Naive thymus-derived CD8-positive, alpha-beta T cell (primary cell): ENCODE measurements around the gene PRKCB. TPM values are rescaled to one million over a fixed set of nuclear protein-coding genes. Genes with fewer than 3 reads are reported as not detected.

Experiments used
- ATAC-seq, 2 donors: fragments of 150-1000 bp; cut with Tn5 transposase in 1 of 2; sonication (Bioruptor Pico), chemical (Tn5 transposase) in 1 of 2; 1 replicate in 1 of 2; 2 replicates in 1 of 2; pipeline ENCODE4 v1.10.0; 2021; ENCODE audit warnings: mild to moderate bottlenecking in 2 of 2, moderate library complexity in 2 of 2
- POLR2A ChIA-PET: fragments of 350-600 bp; sonication (Branson Sonifier 250); formaldehyde crosslinking; loops from one replicate; lab custom pipeline; 2021; ENCODE audit warnings: antibody characterized with exemption; lab: Charles Lee
- DNase-seq, 10 donors: peaks; one replicate each; pipeline versions ENCODE4 v3.0.0 to v3.0.0-alpha.2; 2020 to 2022
- H3K27ac Mint-ChIP-seq, 10 donors: one replicate each; pipeline ENCODE4 v1.8.0; 2020 to 2022; ENCODE audit warnings: mild to moderate bottlenecking in 10 of 10, mixed read lengths in 10 of 10, moderate library complexity in 4 of 10, inconsistent platforms in 1 of 10
- H3K27me3 Mint-ChIP-seq, 5 donors: one replicate each; pipeline ENCODE4 v1.8.0; 2021 to 2022; ENCODE audit warnings: mixed read lengths in 5 of 5
- H3K36me3 Mint-ChIP-seq, 3 donors: one replicate each; pipeline ENCODE4 v1.8.0; 2020 to 2022; ENCODE audit warnings: mixed read lengths in 3 of 3, mild to moderate bottlenecking in 2 of 3, inconsistent platforms in 1 of 3
- H3K4me1 Mint-ChIP-seq, 4 donors: one replicate each; pipeline ENCODE4 v1.8.0; 2021 to 2022; ENCODE audit warnings: mixed read lengths in 4 of 4
- H3K4me3 Mint-ChIP-seq, 10 donors: one replicate each; pipeline ENCODE4 v1.8.0; 2020 to 2022; ENCODE audit warnings: mild to moderate bottlenecking in 10 of 10, mixed read lengths in 10 of 10, moderate library complexity in 6 of 10, inconsistent platforms in 1 of 10
- H3K9me3 Mint-ChIP-seq, 9 donors: one replicate each; pipeline ENCODE4 v1.8.0; 2020 to 2022; ENCODE audit warnings: mixed read lengths in 9 of 9, mild to moderate bottlenecking in 3 of 9, inconsistent platforms in 1 of 9, moderate library complexity in 1 of 9
- polyA plus RNA-seq, 3 donors: library from polyadenylated mRNA; unstranded; fragments of 300-500 nt; fragmentation: Illumina TruSeq; gene quantifications; one replicate each; pipeline ENCODE4 v1.2.3, GENCODE V29; 2021
- total RNA-seq, 8 experiments: library from RNA in 2 of 8; stranded (reverse) in 2 of 8; gene quantifications; one replicate each; pipeline ENCODE4 v1.2.3 and lab custom pipeline; 2021 to 2026

Gene PRKCB
- total and polyA plus RNA-seq, 5 experiments from 2014 or later: 57.2 to 142 (median 123) TPM

DNA sequence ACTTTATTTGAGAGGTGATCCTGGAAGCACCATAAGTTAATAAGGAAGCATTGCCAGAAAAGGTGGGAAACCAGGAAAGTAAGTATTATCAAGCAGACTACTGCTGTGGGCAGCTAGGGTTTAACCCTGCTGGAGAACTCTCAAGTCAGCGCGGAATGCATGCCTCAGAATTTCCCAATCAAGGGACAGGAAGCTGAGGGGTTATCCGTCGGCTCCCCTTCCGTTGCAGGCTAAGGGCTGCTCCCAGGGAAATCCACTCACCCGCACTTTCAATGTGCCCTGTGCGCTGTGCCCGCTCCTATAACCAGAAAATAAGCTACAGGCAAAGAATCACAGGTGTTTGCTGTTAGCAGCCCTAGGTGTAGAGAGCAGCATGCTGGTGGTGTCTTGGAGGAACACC, 281.9 kb downstream of the PRKCB start:
- Mint-ChIP-seq H3K36me3 (peaks cover 17 to 81% (median 55%) of the 10 kb centered on the region in 3 donors), H3K27ac (no peak overlapping the region), H3K4me1 (peaks cover 0 to 14% (median 4%) of the 10 kb centered on the region in 4 donors), H3K9me3 (no peaks in the 10 kb centered on the region), H3K4me3 (no peak overlapping the region), H3K27me3 (no peaks in the 10 kb centered on the region)
- no peak for ATAC-seq
- no peak for DNase-seq
- POLR2A ChIA-PET: no interaction called here

DNA sequence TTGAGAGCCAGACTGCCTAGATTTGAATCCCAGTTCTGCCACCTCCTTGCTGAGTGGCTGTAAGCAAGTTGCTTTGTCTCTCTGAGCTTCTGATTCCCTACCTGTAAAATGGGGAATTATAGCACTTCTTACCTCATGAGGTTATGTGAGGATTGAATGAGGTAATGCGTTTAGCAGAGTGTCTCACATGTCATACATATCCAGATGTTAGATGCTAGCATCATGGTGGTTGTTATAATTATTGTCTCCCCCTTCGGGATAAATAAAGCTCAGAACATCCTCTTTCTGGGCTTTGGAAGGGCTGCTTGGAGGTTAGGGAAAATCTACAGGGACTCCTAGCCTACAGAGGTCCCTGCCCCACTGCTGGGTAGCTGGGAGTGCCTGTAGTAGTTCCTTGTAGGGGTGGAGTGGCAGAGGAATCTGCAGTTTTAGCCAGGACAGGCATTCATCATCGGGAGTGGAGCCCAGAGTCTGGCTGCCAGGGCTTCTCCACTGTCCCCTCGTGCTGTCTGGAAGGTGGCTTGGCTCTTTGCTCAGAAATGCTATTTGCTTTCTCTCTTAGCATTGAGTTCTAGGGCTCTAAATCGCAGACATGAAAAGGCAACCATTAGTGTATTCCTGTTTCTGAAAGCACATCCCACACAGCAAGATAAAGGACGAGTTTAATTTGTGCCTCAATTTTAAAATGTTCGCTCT, 282.5 kb downstream of the PRKCB start:
- H3K4me3 Mint-ChIP-seq: no peak overlapping the region
- ATAC-seq: no peak
- H3K27me3 Mint-ChIP-seq: no peaks in the 10 kb centered on the region
- POLR2A ChIA-PET: no interaction called here
- peaks cover 23 to 81% (median 52%) of the 10 kb centered on the region in 3 donors for H3K36me3 Mint-ChIP-seq
- peak overlapping the region in 2 of 10 donors; percentile 43 to 66 for H3K27ac Mint-ChIP-seq
- H3K9me3 Mint-ChIP-seq: no peaks in the 10 kb centered on the region
- peaks cover 0 to 11% (median 2%) of the 10 kb centered on the region in 4 donors for H3K4me1 Mint-ChIP-seq
- DNase-seq: no peak

DNA sequence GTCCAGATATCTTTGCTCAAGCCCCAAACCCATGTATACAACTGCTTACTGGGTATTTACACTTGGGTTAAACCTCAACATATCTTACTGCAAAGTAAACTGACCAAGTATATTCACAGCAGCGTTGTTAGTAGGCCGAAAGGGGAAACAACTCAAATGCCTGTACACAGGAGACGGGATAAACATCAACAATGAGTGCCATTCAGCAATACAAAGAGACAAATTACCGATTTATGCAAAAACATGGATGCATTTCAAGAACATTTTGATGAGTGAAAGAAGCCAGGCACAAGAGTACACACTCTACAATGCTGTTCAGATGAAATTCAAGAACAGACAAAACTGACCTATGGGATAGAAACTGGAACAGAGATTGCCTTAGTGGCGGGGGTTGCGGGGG, 284.0 kb downstream of the PRKCB start:
- H3K9me3 Mint-ChIP-seq: no peaks in the 10 kb centered on the region
- H3K27ac Mint-ChIP-seq: peak overlapping the region in 2 of 10 donors; percentile 44 to 55
- POLR2A ChIA-PET: no interaction called here
- peaks cover 0 to 12% (median 1%) of the 10 kb centered on the region in 4 donors for H3K4me1 Mint-ChIP-seq
- DNase-seq (no peak), ATAC-seq (no peak)
- no peak overlapping the region for H3K4me3 Mint-ChIP-seq
- peaks cover 20 to 82% (median 50%) of the 10 kb centered on the region in 3 donors for H3K36me3 Mint-ChIP-seq
- H3K27me3 Mint-ChIP-seq: no peaks in the 10 kb centered on the region

DNA sequence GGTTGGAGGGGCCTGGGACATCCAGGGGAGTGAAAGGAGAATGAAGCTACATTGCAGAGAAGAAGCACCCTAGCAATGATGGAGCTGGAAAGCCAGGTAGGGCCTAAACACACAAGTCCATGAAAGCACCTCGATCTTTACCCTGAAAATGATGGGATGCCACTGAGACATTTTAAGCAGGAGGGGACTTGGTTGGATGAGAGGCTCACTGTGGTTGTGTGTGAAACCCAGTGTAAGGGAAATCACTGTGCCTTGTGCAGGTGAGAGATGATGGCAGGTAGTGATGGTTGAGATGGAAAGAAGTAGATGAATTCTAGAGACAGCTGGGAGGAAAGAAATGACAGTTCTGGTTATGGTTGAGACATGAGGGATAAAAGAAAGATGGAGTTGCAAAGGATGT, 287.5 kb downstream of the PRKCB start:
- Mint-ChIP-seq H3K4me3 (no peak overlapping the region), H3K27me3 (no peaks in the 10 kb centered on the region), H3K4me1 (peaks cover 0 to 10% (median 1%) of the 10 kb centered on the region in 4 donors), H3K27ac (peak overlapping the region in 4 of 10 donors; percentile 4 to 66 (median 51)), H3K9me3 (no peaks in the 10 kb centered on the region), H3K36me3 (peaks cover 24 to 89% (median 46%) of the 10 kb centered on the region in 3 donors)
- POLR2A ChIA-PET: no interaction called here
- ATAC-seq: no peak
- DNase-seq: no peak

DNA sequence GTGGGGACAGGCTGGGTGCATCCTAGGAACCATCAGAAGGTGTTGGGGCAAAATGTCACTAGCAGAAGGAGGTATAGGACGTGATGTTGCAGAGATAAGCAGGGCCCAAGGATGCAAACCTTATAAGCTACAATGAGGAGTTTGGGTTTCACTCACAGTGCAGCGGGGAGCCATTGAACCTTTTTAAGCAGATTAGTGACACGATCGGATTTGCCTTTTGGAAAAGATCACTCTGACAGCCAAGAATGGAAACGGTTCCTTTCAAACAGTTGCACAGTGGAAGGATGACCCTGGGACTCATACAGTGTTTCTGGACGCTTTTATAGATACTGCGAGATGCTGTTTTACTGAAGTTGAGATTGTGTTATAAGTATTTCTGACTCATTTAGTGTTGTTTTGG, 288.5 kb downstream of the PRKCB start:
- no peaks in the 10 kb centered on the region for H3K9me3 Mint-ChIP-seq

DNA sequence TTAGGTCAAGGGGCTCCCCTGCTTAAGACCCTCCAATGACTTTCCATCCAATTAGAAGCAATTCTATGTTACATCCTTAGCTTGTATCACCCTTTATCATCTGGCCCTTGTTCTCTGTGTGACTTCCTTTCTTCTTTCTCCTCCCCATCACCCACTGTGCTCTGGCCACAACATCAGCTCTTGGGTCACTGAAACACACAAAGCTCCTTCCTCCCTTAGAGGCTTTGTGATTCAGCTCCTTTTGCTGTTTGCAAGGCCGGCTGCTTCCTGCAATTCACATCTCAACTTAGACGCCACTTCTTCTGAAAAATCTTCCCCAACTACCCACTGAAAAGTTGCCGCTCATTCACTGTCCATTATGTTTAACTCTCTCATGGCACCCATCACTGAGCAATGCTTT, 289.4 kb downstream of the PRKCB start:
- ATAC-seq (no peak), DNase-seq (no peak)
- Mint-ChIP-seq H3K27me3 (no peaks in the 10 kb centered on the region), H3K9me3 (no peaks in the 10 kb centered on the region), H3K4me3 (no peak overlapping the region), H3K27ac (peak overlapping the region in 1 of 10 donors; percentile 3), H3K36me3 (peaks cover 17 to 86% (median 47%) of the 10 kb centered on the region in 3 donors), H3K4me1 (peaks cover 0 to 9% (median 0%) of the 10 kb centered on the region in 4 donors)
- POLR2A ChIA-PET: no interaction called here

More for the DNA sequence above, 288.5 kb downstream of the PRKCB start:
- no peaks in the 10 kb centered on the region for H3K27me3 Mint-ChIP-seq
- no peak for ATAC-seq
- H3K4me1 Mint-ChIP-seq: peaks cover 0 to 9% (median 1%) of the 10 kb centered on the region in 4 donors
- peak overlapping the region in 3 of 10 donors; percentile 2 to 15 (median 9) for H3K27ac Mint-ChIP-seq
- no peak overlapping the region for H3K4me3 Mint-ChIP-seq
- POLR2A ChIA-PET: no interaction called here
- DNase-seq: no peak
- peaks cover 24 to 87% (median 44%) of the 10 kb centered on the region in 3 donors for H3K36me3 Mint-ChIP-seq

DNA sequence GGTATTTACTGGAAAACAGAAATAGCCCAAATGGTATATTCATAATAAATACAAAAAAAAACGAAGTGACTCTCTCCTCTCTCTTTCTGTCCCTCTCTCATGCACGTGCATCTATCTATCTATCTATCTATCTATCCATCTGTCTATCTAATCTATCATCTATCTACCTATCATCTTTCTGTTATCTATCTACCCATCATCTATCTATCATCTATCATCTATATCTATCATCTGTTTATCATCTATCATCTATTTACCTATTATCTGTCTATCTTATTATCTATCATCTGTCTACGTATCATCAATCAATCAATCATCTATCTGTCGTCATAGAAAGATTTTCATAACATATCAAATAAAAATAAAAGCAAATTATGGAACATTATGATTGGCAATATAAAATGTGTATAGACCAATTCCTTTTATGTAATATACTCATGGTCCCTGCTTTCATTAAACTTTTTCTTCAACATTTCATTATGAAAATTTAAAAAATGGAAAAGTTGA, 293.7 kb downstream of the PRKCB start:
- POLR2A ChIA-PET: no interaction called here
- ATAC-seq (no peak), DNase-seq (no peak)
- no peaks in the 10 kb centered on the region for H3K9me3 Mint-ChIP-seq
- peaks cover 6 to 74% (median 42%) of the 10 kb centered on the region in 3 donors for H3K36me3 Mint-ChIP-seq
- no peak overlapping the region for H3K4me3 Mint-ChIP-seq
- H3K4me1 Mint-ChIP-seq: peaks cover 0 to 14% (median 11%) of the 10 kb centered on the region in 4 donors
- H3K27ac Mint-ChIP-seq: no peak overlapping the region
- no peaks in the 10 kb centered on the region for H3K27me3 Mint-ChIP-seq

DNA sequence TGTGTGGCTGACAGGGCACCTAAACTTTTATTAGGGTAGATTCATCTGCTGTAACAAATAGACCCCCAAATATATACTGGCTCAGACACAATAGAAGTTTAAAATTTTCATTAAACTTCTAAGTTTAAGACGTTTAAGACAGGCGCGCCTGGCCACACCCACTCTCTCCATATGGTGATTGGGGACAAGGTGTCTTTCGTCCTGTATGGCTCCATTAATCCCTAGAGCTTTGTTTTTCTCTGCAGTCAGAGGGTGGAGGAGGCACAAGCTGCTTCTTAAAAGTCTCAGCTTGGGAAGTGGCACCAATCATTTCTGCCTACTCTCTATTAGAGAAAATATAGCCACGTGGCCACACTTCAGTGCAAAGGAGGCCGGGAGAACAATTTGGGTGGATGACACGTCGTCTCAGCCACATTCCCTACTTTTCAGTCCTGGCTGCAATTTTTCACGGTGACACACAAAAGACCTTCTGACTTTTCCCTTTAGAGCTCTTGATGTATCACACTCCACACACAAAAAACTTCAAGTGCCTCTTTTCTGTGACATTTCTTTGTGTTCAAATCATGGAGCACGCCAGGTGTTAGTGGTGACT, 294.8 kb downstream of the PRKCB start:
- no peaks in the 10 kb centered on the region for H3K27me3 Mint-ChIP-seq
- ATAC-seq: no peak
- no peak overlapping the region for H3K27ac Mint-ChIP-seq

DNA sequence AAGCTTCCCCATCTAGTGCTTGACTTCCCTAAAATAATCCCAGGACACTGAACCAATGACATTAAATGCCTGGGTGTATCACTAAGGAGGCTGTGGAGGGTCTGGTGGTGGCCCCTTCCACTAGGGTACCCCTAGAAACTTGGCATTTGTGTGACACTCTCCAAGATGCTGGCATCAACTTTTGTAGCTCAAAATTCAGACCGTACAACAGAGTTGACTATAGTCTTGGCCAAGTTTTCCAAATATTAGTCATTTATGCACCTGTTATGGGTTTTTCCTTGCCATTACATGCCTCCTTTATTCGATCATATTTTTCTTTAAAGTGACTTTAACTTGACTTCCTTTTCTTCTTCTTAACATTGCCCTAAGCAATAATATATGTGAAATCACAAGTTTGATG, 295.5 kb downstream of the PRKCB start:
- Mint-ChIP-seq H3K36me3 (peaks cover 5 to 67% (median 30%) of the 10 kb centered on the region in 3 donors), H3K4me1 (peaks cover 0 to 19% (median 12%) of the 10 kb centered on the region in 4 donors), H3K27me3 (no peaks in the 10 kb centered on the region), H3K27ac (peak overlapping the region in 1 of 10 donors; percentile 9), H3K4me3 (no peak overlapping the region), H3K9me3 (no peaks in the 10 kb centered on the region)
- no peak for DNase-seq
- POLR2A ChIA-PET: no interaction called here
- ATAC-seq: no peak

More for the DNA sequence above, 294.8 kb downstream of the PRKCB start:
- no peak for DNase-seq
- no peak overlapping the region for H3K4me3 Mint-ChIP-seq
- H3K4me1 Mint-ChIP-seq: peaks cover 0 to 14% (median 10%) of the 10 kb centered on the region in 4 donors
- POLR2A ChIA-PET: no interaction called here
- no peaks in the 10 kb centered on the region for H3K9me3 Mint-ChIP-seq
- H3K36me3 Mint-ChIP-seq: peaks cover 5 to 67% (median 35%) of the 10 kb centered on the region in 3 donors

DNA sequence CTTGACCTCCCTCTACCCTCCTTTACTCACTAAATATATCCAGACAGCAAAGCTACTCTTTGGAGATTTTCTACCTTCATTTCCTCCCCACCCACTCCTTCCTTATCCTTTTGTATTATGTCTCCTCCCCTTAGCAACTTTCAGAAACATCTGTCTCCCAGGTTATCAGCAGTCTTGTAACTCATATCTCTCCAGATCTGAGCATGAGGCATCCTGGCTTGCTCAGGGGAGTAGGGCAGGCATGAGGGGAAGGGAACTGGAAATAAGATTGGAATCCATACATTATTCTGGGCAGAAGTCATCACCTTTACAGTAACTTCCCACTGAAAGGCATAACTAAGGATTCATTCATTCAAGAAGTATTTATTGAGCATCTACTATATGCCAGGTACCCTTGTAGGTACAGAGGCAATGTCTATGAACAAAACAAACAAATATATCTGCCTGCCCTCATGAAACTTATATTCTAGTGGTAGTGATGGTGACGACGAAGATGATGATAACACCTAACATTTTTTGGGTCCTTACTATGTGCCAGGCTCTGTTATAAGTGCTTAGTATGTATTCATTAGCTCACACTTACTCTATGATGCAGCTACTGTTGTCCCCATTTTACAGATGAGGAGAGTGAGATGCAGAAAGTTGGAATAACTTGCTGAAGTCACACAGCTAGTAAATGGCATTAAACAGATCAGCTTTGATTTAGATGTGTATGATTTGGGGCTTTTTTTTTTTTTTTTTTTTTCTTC, 296.4 kb downstream of the PRKCB start:
- H3K9me3 Mint-ChIP-seq: no peaks in the 10 kb centered on the region

DNA sequence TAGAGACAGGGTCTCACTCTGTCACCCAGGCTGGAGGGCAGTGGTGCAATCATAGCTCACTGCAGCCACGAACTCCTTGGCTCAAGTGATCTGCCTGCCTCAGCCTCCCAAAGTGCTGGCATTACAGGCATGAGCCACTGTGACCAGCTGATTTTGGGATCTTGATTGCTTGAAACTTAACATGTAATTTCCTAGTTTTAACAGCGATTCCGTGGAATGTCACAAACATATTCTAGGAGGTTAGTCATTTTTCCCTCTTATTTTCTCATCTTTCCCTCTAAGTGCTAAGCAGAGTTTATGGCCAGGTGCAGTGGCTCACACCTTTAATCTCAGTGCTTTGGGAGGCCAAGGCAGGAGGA, 297.0 kb downstream of the PRKCB start:
- Mint-ChIP-seq H3K4me3 (no peak overlapping the region), H3K36me3 (peaks cover 6 to 61% (median 25%) of the 10 kb centered on the region in 3 donors), H3K27ac (peak overlapping the region in 3 of 10 donors; percentile 0 to 45 (median 32)), H3K9me3 (no peaks in the 10 kb centered on the region), H3K4me1 (peaks cover 0 to 19% (median 12%) of the 10 kb centered on the region in 4 donors), H3K27me3 (no peaks in the 10 kb centered on the region)
- ATAC-seq (no peak), DNase-seq (no peak)
- POLR2A ChIA-PET: no interaction called here

More for the DNA sequence above, 296.4 kb downstream of the PRKCB start:
- Mint-ChIP-seq H3K4me3 (no peak overlapping the region), H3K4me1 (peaks cover 0 to 19% (median 12%) of the 10 kb centered on the region in 4 donors), H3K27ac (peak overlapping the region in 6 of 10 donors; percentile 7 to 68 (median 28)), H3K36me3 (peaks cover 6 to 61% (median 28%) of the 10 kb centered on the region in 3 donors), H3K27me3 (no peaks in the 10 kb centered on the region)
- ATAC-seq (no peak), DNase-seq (no peak)
- POLR2A ChIA-PET: no interaction called here

DNA sequence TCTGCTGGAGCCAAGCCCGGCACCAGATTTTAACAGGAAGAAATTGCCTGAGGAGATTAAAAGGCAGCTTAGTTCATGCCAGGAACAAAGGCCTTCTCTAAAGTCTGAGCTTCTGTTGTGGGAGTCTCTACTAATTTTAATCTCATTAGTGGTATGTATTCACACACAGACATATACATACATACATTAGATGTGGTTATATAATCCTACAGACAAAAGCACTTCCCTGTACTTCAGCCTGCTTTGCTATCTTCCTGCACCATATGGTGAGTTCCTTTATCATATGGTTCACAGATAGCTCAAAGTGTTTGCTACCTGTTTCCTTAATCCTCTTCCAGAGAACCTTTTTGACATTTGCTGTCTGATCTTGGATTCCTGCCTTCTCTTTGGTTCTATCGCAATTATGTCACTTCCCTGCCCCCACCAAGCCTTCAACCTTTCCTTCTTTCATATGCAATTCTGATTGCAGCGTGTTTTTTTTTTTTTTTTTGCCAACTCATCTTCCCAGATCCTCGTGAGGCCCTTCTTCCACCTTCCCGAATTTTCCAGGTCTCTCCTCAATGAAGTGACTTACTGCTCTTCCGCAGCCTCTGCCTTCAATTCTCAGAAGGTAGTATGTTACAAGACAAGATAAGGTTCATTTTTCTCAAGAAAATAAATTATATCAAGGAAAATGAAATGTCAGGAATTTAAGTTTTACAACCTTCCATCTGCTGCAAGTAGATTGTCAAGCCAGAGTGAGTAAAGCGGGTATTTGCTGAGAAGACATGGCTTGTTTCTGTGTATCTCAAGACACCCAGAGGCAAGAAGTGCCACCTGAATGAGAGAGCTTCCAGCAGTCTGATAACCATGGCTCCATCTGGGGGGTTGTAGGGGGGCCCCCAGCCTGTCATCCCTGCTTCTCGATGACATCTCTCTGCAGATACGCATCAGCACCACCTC, 300.1 kb downstream of the PRKCB start:
- Mint-ChIP-seq H3K4me1 (peaks cover 0 to 18% (median 15%) of the 10 kb centered on the region in 4 donors), H3K4me3 (no peak overlapping the region), H3K36me3 (peaks cover 17 to 71% (median 30%) of the 10 kb centered on the region in 3 donors), H3K27ac (peak overlapping the region in 2 of 10 donors; percentile 3 to 78), H3K9me3 (no peaks in the 10 kb centered on the region), H3K27me3 (no peaks in the 10 kb centered on the region)
- ATAC-seq (no peak), DNase-seq (no peak)
- POLR2A ChIA-PET: no interaction called here
